HTERT RPE-1 (cell line): ENCODE data around the gene SNCA.

ENCODE experiments used
- in situ Hi-C: fragments of 300-500 bp; cut with MboI; formaldehyde crosslinking; loops from 4 replicates; pipeline ENCODE4 v1.14.3; 2020; ENCODE audit warnings: low sequenced_read_pairs

SNCA gene

DNA sequence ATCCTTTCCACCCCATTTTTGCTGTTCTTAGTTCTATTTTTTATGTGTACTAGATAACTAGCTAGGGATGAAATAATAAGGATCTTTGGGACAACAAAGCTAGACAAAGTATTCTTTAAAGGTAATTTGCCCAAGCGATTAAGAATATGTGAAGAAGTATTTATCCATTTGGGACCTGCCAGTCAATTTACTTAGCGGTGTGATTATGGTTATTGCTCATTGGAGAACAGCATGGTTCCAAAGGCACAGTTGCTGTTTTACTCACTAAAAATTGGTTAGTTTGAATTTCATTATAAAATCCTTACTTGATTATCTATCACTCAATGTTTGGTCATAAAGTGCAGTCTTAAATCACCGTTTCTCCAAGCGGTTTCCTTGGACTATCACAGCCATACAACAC is 124.1 kb downstream of the SNCA start:
- in situ Hi-C loops, result no loop called here

DNA sequence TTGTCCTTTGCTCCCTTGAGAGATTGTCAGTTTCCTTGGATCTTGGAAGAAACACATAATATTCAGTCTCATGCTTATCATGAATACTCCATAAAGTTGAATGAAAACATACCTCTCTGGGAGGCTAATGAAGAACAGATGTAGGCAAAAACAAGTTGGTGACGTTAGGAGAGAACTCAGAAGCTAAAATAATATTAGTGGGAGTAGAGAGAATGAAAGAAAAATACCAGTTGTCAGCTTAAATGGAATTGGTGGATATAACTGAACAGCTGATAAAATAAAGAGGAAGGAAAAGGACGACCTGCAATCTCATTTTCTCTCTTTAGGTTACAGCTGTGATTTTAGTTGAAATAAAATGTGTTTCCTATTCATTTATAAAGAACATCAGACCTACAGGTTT is 124.8 kb downstream of the SNCA start:
- in situ Hi-C loops, result no loop called here

DNA sequence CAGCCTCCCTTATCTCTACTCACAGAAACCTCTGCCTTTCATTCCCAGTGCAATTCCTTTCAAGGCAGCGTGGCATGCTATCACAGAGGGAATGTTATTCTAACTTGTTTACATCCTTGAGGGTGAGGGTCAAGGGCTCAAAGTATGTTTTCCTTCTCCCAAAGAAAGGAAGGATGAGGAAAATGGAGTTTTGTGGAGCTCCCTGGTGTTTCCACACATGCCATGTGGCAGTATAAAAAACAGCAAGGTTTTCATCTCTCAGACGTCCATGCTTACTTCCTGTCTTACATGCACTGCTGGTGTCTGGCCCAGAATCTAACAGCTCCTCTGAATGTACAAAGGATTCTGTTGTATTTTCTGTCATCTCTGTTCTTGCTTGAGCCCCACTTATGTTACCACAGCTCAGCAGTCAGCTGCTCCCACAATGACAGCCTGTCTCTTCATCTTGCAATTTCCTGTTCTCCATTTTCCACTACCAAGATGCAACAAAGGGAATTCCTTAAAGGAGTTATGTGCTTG is 128.0 kb downstream of the SNCA start:
- in situ Hi-C loops, result no loop called here

DNA sequence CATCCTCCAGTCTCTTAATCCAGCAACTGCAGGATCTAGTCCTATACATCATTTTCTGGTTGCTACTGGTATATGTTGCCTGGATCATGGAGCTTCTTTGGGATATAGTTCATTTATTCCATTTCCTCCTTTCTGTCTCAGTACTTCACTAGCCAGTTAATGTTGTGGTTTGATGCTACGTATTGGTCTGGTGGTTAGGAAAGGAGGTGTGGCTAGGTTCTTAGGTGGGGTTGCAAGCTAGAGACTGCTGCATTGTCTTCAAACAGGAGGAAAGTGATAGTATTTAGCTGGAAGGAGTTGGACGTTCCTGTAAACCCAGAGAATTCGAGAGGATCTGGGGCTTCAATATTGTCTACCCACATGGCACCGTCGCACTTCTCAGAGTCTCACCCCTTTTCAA is 129.5 kb downstream of the SNCA start:
- in situ Hi-C loops, result no loop called here

DNA sequence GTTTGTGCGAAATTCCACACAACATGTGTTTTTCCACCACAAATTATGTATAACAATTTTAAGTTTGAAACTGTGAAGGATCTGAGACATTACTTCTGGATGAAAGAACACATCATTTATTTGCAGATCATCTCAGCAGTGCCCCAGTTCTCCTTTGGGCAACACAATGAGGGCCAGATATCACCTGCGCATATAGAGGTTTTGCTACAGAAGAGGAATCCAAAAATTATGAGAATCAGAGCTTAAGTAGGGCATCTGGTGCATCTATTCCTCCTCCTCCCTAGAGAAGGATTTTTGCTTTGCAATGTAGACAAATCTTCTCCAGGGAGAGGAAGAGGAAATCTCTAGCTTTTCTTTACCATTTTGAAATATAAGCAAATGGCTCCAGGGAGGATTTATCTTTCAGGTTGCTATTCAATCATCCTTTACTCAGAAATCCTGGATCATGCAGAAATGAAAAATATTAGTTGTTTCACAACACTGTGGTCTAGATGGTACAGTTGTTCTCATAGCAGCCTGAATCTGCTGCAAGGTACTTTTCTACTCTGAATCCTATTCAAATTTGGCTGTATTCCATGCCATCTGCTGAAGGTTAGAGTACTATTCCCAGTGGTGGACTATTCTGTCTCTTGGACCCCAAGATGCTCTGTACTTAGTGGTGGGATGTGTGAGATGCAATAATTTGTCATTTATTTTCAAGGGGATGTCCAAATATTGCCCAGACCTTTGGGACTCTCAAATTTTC is 132.1 kb downstream of the SNCA start:
- in situ Hi-C loops, result no loop called here

DNA sequence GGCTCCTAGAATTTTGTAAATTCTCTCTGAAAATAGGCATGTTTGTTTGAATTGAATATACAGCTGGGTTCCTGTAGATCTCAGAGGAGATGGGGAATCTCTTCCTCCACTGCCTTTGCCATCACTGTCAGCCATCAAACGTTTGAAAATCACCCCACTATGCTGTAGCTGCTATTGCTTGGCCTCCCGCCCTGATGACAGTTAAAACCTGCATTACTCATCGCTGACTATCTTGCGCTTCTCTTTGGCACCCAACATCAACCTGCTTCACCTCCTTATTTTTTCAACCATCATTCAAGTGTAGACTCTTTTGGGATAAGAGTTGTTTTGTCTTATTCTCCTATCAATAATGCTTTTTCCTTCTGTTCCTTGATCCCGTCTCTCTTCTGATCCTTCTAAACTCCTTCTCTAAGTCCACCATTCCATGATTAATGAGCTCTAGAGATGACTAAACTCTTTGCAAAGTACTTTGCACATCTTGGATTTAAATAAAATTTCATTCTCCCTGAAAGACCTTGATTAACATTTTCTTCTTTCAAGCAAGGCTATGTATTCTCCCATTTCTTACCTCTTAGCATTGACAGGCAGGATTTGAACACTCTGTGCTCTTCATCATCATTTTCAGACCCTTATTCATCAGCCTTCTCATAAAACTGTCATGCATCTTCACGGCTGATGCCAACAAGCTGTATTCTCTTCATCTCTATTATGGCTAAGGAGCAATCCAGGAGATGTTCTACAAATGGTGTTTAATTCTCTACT is 133.0 kb downstream of the SNCA start:
- in situ Hi-C loops, result no loop called here

DNA sequence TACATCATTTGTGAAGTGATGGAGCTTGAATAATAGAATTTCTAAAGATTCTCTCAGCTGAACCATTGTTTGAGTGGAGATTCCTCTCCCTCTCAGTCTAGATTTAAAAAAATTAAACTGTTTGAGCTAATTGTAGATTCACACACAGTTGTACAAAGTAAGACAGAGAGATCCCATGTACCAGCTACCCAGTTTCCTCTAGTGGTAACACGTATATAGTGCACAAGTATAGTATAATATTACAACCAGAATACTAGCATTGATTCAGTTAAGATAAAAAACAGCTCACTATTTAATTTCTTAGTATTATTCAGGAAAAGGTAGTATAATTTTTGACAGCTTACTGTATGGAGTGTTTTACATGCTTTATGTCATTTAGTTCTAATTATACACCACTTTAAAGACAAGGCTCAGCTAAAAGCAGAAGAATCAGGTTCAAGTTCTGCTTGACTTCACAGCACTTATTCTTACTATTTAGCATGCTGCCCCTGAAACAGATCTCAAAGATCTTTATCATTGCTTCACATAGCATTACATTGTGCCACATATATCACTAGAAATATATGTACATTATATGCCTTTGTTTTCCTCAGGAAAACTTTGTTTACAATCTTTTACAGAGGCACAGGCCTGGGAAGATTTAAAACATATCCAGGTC is 136.1 kb downstream of the SNCA start:
- in situ Hi-C loops, result no loop called here

DNA sequence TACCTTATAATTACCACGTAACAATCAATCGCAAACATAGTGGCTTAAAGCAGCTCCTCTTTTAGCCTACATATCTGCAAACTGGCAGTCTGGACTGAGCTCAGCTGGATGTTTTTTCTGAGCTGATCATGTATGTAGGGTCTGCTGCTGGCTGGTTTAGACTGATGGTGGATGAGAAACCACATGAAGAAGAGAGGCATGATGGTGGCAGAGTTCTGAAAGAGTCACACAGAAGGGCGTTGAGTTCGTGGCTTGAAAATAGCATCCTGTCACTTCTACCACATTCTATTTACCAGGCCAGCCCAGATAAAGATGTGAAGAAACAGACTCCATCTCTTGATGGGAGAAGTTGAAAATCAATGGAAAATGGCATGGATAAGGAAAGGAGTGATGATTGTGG is 151.3 kb downstream of the SNCA start:
- in situ Hi-C loops, result no loop called here

DNA sequence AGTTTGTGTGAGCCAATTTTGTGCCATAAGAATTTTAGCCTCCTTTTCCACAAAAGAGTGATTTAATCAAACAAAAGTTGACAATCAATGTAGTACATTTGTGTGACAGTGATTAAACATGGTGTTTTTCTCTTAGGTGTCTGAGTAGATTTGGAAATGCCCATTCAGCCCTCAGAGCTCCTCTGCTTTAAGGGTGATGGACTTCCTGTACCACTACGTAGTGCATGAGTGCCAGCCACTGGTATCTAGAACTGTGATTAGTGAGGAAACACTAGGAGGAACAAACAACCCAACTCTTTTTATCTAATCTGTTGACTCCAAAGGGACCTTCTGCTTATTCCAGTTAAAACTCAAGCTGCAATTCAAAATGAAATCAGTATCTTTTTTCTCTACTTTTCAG is 151.7 kb downstream of the SNCA start:
- in situ Hi-C loops, result no loop called here

DNA sequence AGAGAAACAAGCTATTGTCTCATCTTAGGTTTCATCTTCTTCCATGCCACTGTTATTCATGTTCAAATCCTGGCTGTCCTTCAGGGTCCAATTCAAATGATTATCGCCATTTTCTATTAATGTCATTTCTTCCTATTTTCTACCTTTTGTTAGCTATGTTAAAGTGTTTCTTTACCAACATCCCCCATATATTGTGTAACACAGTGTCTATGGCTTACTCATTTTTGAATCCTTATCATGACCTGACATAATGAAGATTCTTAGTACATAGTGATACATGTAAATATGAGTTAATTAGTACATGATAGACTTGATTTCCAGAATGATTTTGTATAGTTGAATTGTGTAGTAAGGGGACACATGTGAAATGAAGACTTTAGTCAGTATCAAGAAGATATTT is 152.4 kb downstream of the SNCA start:
- in situ Hi-C loops, result no loop called here

DNA sequence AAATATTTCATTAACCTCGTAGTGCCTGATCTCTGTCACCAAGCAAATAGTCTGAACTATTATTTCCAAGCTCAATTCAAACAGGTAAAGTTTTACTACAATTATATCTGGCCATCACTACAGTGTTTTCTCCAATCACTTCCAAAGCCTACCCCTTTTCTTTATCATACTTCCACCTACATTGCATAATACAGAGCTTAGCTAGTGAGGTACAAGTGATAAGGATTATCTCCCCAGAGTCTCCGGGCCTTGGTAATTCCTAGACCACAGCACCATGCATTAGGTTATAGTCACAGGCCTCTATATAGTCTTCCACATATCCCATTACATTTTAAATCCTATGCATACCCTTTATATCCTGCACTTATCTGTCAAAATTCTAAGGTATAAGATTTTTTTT is 154.2 kb downstream of the SNCA start:
- in situ Hi-C loops, result no loop called here

DNA sequence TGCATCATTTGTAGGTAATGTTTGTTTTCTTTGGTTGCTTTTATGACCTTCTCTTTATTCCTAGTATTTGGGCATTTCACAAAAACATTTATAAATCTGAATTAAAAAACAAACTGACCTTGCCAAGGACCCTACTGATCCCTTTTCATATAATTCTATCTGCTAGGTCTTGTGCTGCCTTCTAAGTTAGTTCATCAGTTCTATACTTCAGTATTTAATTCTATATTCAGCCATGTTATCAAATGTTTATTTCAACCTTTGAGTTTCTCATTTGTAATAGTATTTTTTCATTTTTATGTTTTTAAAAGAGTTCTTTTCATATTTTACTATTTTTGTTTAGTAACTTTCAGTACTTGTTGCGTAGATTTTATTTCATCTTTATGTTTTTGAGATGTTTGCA is 155.3 kb downstream of the SNCA start:
- in situ Hi-C loops, result no loop called here

DNA sequence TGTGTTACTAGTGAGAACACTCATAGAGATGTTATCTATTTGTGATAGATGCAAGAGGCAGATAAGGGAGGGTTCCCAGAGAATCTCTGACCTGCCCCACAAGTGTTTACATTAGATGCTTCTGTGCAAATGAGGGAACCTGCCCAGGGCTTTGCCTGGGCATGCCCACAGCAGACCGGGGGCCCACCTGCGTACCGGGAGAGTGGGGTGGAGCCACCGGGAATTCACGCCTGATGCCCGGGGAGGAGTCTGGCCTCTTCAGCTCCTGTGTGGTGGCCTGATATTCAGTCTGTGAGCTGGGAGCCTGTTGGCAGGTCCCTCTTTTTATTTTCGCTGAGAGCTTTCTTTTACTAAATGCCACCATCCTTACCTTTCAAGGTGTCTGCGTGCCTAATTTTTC is 155.7 kb downstream of the SNCA start:
- in situ Hi-C loops, result no loop called here

DNA sequence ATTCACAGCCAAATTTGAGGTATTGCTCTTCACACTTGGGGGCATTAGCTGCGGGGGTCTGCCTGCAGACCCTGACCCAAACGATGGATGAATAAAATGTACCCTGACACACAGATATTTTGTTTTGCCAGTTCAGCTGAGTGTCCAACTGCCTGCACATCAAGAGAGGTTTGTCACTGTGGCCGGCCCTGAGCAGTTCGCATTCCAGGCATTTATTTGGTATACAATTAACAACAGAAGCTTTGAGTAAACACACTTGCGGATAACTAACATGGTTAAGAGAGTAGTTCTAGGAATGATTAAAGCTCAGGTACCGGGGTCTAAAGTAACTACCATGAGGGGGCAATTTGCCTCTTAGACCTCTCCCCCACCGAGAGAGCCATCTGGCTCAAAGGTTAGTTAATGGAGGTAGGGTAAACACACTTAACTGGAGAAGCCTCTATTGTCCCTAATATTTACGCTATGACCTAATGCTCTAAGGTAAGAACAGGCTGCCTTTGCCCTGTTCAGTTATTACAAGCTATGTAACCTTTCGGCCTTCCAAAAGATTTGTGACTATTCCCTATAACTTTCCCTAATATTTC is 162.0 kb downstream of the SNCA start:
- in situ Hi-C loops, result no loop called here
